Astrocyte of the hippocampus (primary cell): ENCODE data around the gene RAB35.

Experiments
- DNase-seq: peaks from one replicate; pipeline ENCODE4 v3.0.0; 2011; ENCODE audit warnings: low read depth, low spot score

RAB35 gene

GRCh38 chr12:120116441-120116791 is at the start of gene RAB35:
Gene RAB35 (minus strand): TSS chr12:120116753. CDS start chr12:120116650, 103 bp downstream.
- DNase-seq: no peak

- DNase-seq: no peak
Measured at GRCh38 chr12:120164293-120164692, 47.7 kb upstream of the RAB35 start.

- no peak for DNase-seq
Measured at GRCh38 chr12:120162763-120163162, 46.2 kb upstream of the RAB35 start.

- no peak for DNase-seq
Measured at GRCh38 chr12:120161852-120162251, 45.3 kb upstream of the RAB35 start.

- no peak for DNase-seq
Measured at GRCh38 chr12:120159509-120160237, 43.1 kb upstream of the RAB35 start.

- DNase-seq: no peak
Measured at GRCh38 chr12:120158351-120158750, 41.8 kb upstream of the RAB35 start.

GRCh38 chr12:120157678-120158077 is 41.1 kb upstream of the RAB35 start:
- no peak for DNase-seq

- DNase-seq: no peak
Measured at GRCh38 chr12:120156315-120157259, 40.0 kb upstream of the RAB35 start.

GRCh38 chr12:120155072-120155471 is 38.5 kb upstream of the RAB35 start:
- no peak for DNase-seq

- no peak for DNase-seq
Measured at GRCh38 chr12:120150919-120151525, 34.5 kb upstream of the RAB35 start.

- DNase-seq: no peak
Measured at GRCh38 chr12:120148011-120148410, 31.5 kb upstream of the RAB35 start.

GRCh38 chr12:120145164-120145563 is 28.6 kb upstream of the RAB35 start:
- no peak for DNase-seq

- no peak for DNase-seq
Measured at GRCh38 chr12:120144215-120144614, 27.7 kb upstream of the RAB35 start.

GRCh38 chr12:120142231-120142877 is 25.8 kb upstream of the RAB35 start:
- peak; percentile 34 for DNase-seq

GRCh38 chr12:120141336-120141735 is 24.8 kb upstream of the RAB35 start:
- no peak for DNase-seq

GRCh38 chr12:120140603-120141002 is 24.1 kb upstream of the RAB35 start:
- DNase-seq: no peak

- DNase-seq: peak; percentile 73
Measured at GRCh38 chr12:120139958-120140357, 23.4 kb upstream of the RAB35 start.

GRCh38 chr12:120138366-120138765 is 21.8 kb upstream of the RAB35 start:
- no peak for DNase-seq

- DNase-seq: no peak
Measured at GRCh38 chr12:120137833-120138232, 21.3 kb upstream of the RAB35 start.

GRCh38 chr12:120136093-120136770 is 19.7 kb upstream of the RAB35 start:
- DNase-seq: no peak

- no peak for DNase-seq
Measured at GRCh38 chr12:120134307-120134980, 17.9 kb upstream of the RAB35 start.
